ENCODE results near the gene AGPAT4. TPM values are rescaled to one million over a fixed set of nuclear protein-coding genes. Genes with fewer than 3 reads are reported as not detected.

AGPAT4 gene
- total RNA-seq, 2 donors from 2014 or later = 17.0 to 23.8 TPM

DNA sequence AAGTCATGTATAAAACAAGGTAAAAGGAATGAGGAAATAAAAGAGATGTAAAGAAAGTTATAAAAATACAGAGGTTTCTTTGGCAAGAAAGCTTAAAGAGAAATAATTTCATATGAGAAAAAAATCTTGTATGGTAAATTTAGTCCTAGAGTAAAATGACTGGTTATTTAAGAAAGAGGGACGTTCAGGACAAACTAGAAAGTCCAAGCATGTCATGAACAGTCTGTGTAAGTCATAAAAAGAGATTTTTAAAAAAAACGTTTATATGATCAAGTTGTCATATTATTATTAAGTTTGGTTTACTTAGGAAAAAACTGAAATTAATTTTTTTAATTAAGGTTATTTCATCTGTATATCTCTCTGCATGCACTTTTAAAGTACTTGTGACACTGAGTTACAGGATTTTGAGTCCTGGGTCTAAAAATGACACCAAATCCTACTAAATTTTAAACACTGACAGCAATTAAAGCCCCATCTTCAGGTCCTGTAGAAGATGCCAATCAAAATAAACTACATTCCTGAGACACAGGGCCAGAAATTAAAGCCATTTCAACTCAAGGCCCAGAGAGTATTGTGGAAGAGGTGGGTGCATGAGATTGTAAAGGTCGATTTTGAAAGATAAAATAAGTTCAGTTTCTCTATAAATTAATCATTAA is 62.4 kb downstream of the AGPAT4 start:
- DNase-seq (ENCODE audit: low spot score) (no peak), ATAC-seq (ENCODE audit: insufficient number of reproducible peaks, low FRiP score, low read depth) (no peak)
- no peaks in the 10 kb centered on the region for H3K9me3 ChIP-seq
- TF ChIP-seq, protein P1, sequence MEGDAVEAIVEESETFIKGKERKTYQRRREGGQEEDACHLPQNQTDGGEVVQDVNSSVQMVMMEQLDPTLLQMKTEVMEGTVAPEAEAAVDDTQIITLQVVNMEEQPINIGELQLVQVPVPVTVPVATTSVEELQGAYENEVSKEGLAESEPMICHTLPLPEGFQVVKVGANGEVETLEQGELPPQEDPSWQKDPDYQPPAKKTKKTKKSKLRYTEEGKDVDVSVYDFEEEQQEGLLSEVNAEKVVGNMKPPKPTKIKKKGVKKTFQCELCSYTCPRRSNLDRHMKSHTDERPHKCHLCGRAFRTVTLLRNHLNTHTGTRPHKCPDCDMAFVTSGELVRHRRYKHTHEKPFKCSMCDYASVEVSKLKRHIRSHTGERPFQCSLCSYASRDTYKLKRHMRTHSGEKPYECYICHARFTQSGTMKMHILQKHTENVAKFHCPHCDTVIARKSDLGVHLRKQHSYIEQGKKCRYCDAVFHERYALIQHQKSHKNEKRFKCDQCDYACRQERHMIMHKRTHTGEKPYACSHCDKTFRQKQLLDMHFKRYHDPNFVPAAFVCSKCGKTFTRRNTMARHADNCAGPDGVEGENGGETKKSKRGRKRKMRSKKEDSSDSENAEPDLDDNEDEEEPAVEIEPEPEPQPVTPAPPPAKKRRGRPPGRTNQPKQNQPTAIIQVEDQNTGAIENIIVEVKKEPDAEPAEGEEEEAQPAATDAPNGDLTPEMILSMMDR (IDR thresholded peaks at IDR 0.05) = no peak
- no peak overlapping the region for H3K4me3 ChIP-seq
- H3K27me3 ChIP-seq (replicated peaks; ENCODE audit: insufficient read depth) = no peaks in the 10 kb centered on the region
- no peaks in the 10 kb centered on the region for H3K36me3 ChIP-seq
- H3K4me1 ChIP-seq (ENCODE audit: control insufficient read depth in 1 of 2, low read depth in 2 of 2) = peaks cover 0 to 10% of the 10 kb centered on the region in 2 donors
- no peak overlapping the region for H3K27ac ChIP-seq

DNA sequence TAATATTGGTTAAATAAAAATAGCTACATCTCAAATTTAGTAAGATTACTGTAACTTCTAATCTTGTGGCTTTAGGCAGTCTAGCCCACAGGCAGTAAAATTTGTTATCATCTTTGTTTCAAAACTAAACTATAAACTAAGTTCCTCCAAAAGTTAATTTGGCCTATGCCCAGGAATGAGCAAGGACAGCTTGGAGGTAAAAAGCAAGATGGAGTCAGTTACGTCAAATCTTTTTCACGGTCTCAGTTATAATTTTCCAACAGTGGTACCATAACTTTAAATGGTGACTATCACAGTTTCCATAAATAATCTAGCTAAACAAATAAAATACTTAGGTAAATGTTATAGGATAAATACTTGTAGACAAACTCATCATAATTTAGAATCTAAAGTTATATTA is 63.0 kb downstream of the AGPAT4 start:
- DNase-seq (ENCODE audit: low spot score) (no peak), ATAC-seq (ENCODE audit: insufficient number of reproducible peaks, low FRiP score, low read depth) (no peak)
- Histone ChIP-seq H3K4me1 (ENCODE audit: control insufficient read depth in 1 of 2, low read depth in 2 of 2) (peaks cover 0 to 10% of the 10 kb centered on the region in 2 donors), H3K4me3 (no peak overlapping the region), H3K36me3 (no peaks in the 10 kb centered on the region), H3K27ac (no peak overlapping the region), H3K9me3 (no peaks in the 10 kb centered on the region), H3K27me3 (replicated peaks; ENCODE audit: insufficient read depth) (no peaks in the 10 kb centered on the region)
- TF ChIP-seq, protein P1 (IDR thresholded peaks at IDR 0.05) = no peak

DNA sequence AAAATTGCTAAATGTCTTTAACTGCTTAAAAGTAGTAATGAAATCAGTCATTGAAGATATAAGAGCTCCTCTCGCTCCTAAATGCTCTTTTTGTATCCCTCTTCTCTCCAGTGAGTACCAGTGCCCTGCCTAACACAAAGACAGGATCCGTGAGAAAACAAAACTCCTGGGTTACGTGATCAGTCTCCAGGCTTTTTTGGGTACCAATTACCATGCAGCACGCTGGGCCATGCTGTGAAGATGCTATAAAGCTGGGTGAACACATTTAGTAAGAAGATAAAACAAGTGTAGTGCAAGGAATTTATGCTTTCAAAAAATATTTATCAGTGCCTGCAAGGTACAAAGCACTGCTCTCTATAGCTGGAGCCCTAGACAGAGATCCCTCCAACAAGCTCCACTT is 66.7 kb downstream of the AGPAT4 start:
- H3K4me3 ChIP-seq = no peak overlapping the region
- TF ChIP-seq, protein P1 (IDR thresholded peaks at IDR 0.05) = no peak
- H3K36me3 ChIP-seq = no peaks in the 10 kb centered on the region
- H3K27me3 ChIP-seq (replicated peaks; ENCODE audit: insufficient read depth) = no peaks in the 10 kb centered on the region
- DNase-seq (ENCODE audit: low spot score) (no peak), ATAC-seq (ENCODE audit: insufficient number of reproducible peaks, low FRiP score, low read depth) (no peak)
- no peaks in the 10 kb centered on the region for H3K9me3 ChIP-seq
- H3K27ac ChIP-seq = no peak overlapping the region
- H3K4me1 ChIP-seq (ENCODE audit: control insufficient read depth in 1 of 2, low read depth in 2 of 2) = no peaks in the 10 kb centered on the region

GRCh38 chr6:161204866-161205557 is 68.8 kb downstream of the AGPAT4 start:
- TF ChIP-seq, protein P1 (IDR thresholded peaks at IDR 0.05) = no peak
- Histone ChIP-seq H3K36me3 (no peaks in the 10 kb centered on the region), H3K9me3 (no peaks in the 10 kb centered on the region), H3K27me3 (replicated peaks; ENCODE audit: insufficient read depth) (no peaks in the 10 kb centered on the region), H3K27ac (no peak overlapping the region), H3K4me1 (ENCODE audit: control insufficient read depth in 1 of 2, low read depth in 2 of 2) (peaks cover 0 to 7% of the 10 kb centered on the region in 2 donors), H3K4me3 (no peak overlapping the region)
- DNase-seq (ENCODE audit: low spot score) (no peak), ATAC-seq (ENCODE audit: insufficient number of reproducible peaks, low FRiP score, low read depth) (no peak)

DNA sequence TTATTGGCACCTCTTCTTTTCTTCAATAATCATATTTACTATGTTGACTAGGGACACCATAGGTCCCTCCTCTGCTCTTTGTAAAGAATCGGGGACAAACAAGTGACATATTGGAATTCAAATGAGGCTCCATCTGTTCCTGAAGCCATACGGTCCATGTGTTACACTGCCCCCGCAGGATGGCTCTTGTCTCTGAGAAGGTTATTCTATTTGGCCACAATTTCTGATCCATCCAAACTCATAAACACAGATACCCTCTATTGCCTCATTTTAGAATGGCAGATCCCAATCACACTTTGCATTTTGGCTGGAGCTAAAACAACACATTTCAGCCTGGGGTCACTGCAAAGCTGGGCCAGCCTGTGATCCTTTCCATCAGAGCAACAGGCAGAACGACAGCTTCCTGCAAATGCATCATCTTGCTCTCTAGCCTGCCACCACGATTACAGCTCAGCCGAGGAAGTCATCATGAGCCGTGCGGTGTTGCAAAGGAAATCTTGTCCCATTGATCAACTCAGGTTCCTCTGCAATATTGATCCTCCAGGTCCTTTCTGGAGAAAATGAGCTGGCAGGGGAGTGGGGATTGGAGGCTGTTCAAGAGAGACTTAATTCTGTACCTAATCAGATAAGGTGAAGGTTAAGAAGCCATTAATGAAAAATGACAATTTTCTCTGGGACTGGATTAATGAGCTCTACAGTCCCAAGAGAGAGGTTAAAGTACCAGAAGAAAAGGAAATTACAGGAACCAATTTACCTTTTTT is 73.1 kb downstream of the AGPAT4 start:
- Histone ChIP-seq H3K36me3 (no peaks in the 10 kb centered on the region), H3K4me1 (ENCODE audit: control insufficient read depth in 1 of 2, low read depth in 2 of 2) (peaks cover 0 to 7% of the 10 kb centered on the region in 2 donors), H3K9me3 (no peaks in the 10 kb centered on the region), H3K4me3 (no peak overlapping the region), H3K27me3 (replicated peaks; ENCODE audit: insufficient read depth) (no peaks in the 10 kb centered on the region), H3K27ac (no peak overlapping the region)
- TF ChIP-seq, protein P1 (IDR thresholded peaks at IDR 0.05) = no peak
- DNase-seq (ENCODE audit: low spot score) (no peak), ATAC-seq (ENCODE audit: insufficient number of reproducible peaks, low FRiP score, low read depth) (no peak)

All from thoracic aorta (tissue), 2 donors.